NCI-H2081 (cell line): ENCODE results near the gene CFAP69.
A peak's percentile ranks its signal among the peaks of the same experiment; 100 is the strongest.
"Not testable (repeated sequence)": the region's sequence is repeated elsewhere in the genome, so short reads cannot be mapped to it uniquely, and the experiment has no call there.

Source experiments
- DNase-seq, 2 experiments: peaks; one replicate each; lab custom pipeline; 2025; lab: John Stamatoyannopoulos, UW

The CFAP69 gene

GRCh38 chr7:90231304-90231703 is 13.7 kb upstream of the CFAP69 start:
- no peak for DNase-seq

- no peak for DNase-seq
These were observed 12.5 kb upstream of the CFAP69 start for GRCh38 chr7:90232430-90232829.

- no peak for DNase-seq
These were observed 11.4 kb upstream of the CFAP69 start for GRCh38 chr7:90233569-90233968.

GRCh38 chr7:90236721-90237289 is 8.2 kb upstream of the CFAP69 start:
- DNase-seq = no peak

GRCh38 chr7:90238022-90238421 is 7.0 kb upstream of the CFAP69 start:
- no peak for DNase-seq

GRCh38 chr7:90238583-90238982 is 6.4 kb upstream of the CFAP69 start:
- DNase-seq = no peak

- DNase-seq = no peak
These were observed 5.9 kb upstream of the CFAP69 start for GRCh38 chr7:90239050-90239449.

GRCh38 chr7:90239625-90240228 is 5.2 kb upstream of the CFAP69 start:
- no peak for DNase-seq

- DNase-seq = no peak
These were observed 2.4 kb upstream of the CFAP69 start for GRCh38 chr7:90242369-90243168.

GRCh38 chr7:90243556-90243955 is 1.4 kb upstream of the CFAP69 start:
- no peak for DNase-seq

GRCh38 chr7:90244565-90244908 is 437 bp upstream of the CFAP69 start:
- no peak for DNase-seq

GRCh38 chr7:90246171-90246570 is 1.2 kb downstream of the CFAP69 start:
- DNase-seq = no peak

GRCh38 chr7:90248706-90249105 is 3.7 kb downstream of the CFAP69 start:
- no peak for DNase-seq

- DNase-seq = peak; percentile 14 to 23
These were observed 5.8 kb downstream of the CFAP69 start for GRCh38 chr7:90250601-90251303.

- no peak for DNase-seq
These were observed 6.3 kb downstream of the CFAP69 start for GRCh38 chr7:90251304-90251635.

- DNase-seq = not testable (repeated sequence)
These were observed 11.0 kb downstream of the CFAP69 start for GRCh38 chr7:90256011-90256410.

- DNase-seq = no peak
These were observed 11.8 kb downstream of the CFAP69 start for GRCh38 chr7:90256778-90257177.

GRCh38 chr7:90261441-90261840 is 16.5 kb downstream of the CFAP69 start:
- no peak for DNase-seq

GRCh38 chr7:90262438-90262837 is 17.5 kb downstream of the CFAP69 start:
- peak; percentile 8 for DNase-seq

- DNase-seq = no peak
These were observed 21.8 kb downstream of the CFAP69 start for GRCh38 chr7:90266808-90267207.

GRCh38 chr7:90267263-90267858 is 22.4 kb downstream of the CFAP69 start:
- no peak for DNase-seq

- no peak for DNase-seq
These were observed 24.2 kb downstream of the CFAP69 start for GRCh38 chr7:90269163-90269562.
